SK-N-SH treated with all-trans-retinoic acid at 6 μM for 48 hours (cell line): Measurements from ENCODE around the gene UNC93B1.
"Not testable (repeated sequence)": the region's sequence is repeated elsewhere in the genome, so short reads cannot be mapped to it uniquely, and the experiment has no call there.

Experiments used
- ATAC-seq: fragments of 200-7000 bp; cut with Tn5 transposase; 3 replicates; pipeline ENCODE4 v1.9.1; 2020; ENCODE audit warnings: mild to moderate bottlenecking, moderate library complexity
- ARNTL ChIP-seq: fragments of 450-650 bp; formaldehyde crosslinking; IDR thresholded peaks from 2 replicates; pipeline ENCODE4 v1.5.0; 2020; ENCODE audit warnings: low read depth, mild to moderate bottlenecking, moderate library complexity, borderline replicate concordance
- BACH2 ChIP-seq: fragments of 250-450 bp; sonication (Bioruptor Pico); IDR thresholded peaks from 2 replicates; pipeline ENCODE4 v1.9.0; 2021; ENCODE audit warnings: mild to moderate bottlenecking, borderline replicate concordance
- CSDC2 ChIP-seq: fragments of 250-450 bp; sonication (Bioruptor Pico); IDR thresholded peaks from 2 replicates; pipeline ENCODE4 v1.5.0; 2020; ENCODE audit warnings: mild to moderate bottlenecking, moderate library complexity
- ESRRG ChIP-seq: fragments of 250-450 bp; sonication (Bioruptor Pico); IDR thresholded peaks from 2 replicates; pipeline ENCODE4 v1.6.1; 2021; ENCODE audit warnings: mild to moderate bottlenecking
- GLIS3 ChIP-seq: fragments of 250-450 bp; sonication (Bioruptor Pico); IDR thresholded peaks from 2 replicates; pipeline ENCODE4 v1.5.0; 2020; ENCODE audit warnings: mild to moderate bottlenecking, moderate library complexity
- ISL1 ChIP-seq: fragments of 250-450 bp; sonication (Bioruptor Pico); IDR thresholded peaks from 2 replicates; pipeline ENCODE4 v2.1.2; 2022; ENCODE audit warnings: mild to moderate bottlenecking, moderate library complexity
- OSR1 ChIP-seq: fragments of 250-450 bp; sonication (Bioruptor Pico); IDR thresholded peaks from 2 replicates; pipeline ENCODE4 v1.8.0; 2022; ENCODE audit warnings: moderate library complexity, mild to moderate bottlenecking, inconsistent platforms
- PPARA ChIP-seq: fragments of 250-450 bp; sonication (Bioruptor Pico); IDR thresholded peaks from 2 replicates; pipeline ENCODE4 v1.5.0; 2020; ENCODE audit warnings: mild to moderate bottlenecking, borderline replicate concordance
- RARB ChIP-seq: fragments of 250-450 bp; sonication (Bioruptor Pico); IDR thresholded peaks from 2 replicates; pipeline ENCODE4 v1.8.0; 2021; ENCODE audit warnings: mild to moderate bottlenecking, moderate library complexity
- SNAI2 ChIP-seq: fragments of 250-450 bp; sonication (Bioruptor Pico); IDR thresholded peaks from 2 replicates; pipeline ENCODE4 v1.5.0; 2020; ENCODE audit warnings: mild to moderate bottlenecking, moderate library complexity
- TCF4 ChIP-seq: fragments of 250-450 bp; sonication (Bioruptor Pico); IDR thresholded peaks from 2 replicates; pipeline ENCODE4 v1.8.0; 2021; ENCODE audit warnings: mild to moderate bottlenecking, moderate library complexity, borderline replicate concordance
- ZC3H10 ChIP-seq: fragments of 250-450 bp; sonication (Bioruptor Pico); IDR thresholded peaks from 2 replicates; pipeline ENCODE4 v1.5.1; 2021; ENCODE audit warnings: mild to moderate bottlenecking, moderate library complexity
- ZFP30 ChIP-seq: fragments of 450-650 bp; formaldehyde crosslinking; IDR thresholded peaks from 2 replicates; pipeline ENCODE4 v1.5.0; 2022; ENCODE audit warnings: mild to moderate bottlenecking, moderate library complexity
- ZNF565 ChIP-seq: fragments of 450-650 bp; formaldehyde crosslinking; conservative IDR thresholded peaks from 2 replicates; pipeline ENCODE4 v1.5.0; 2020; ENCODE audit warnings: low read depth, mild to moderate bottlenecking, moderate library complexity
- ZNF70 ChIP-seq: fragments of 450-650 bp; formaldehyde crosslinking; IDR thresholded peaks from 2 replicates; pipeline ENCODE4 v1.5.0; 2020; ENCODE audit warnings: mild to moderate bottlenecking, moderate library complexity
- ZNF8 ChIP-seq: fragments of 450-650 bp; formaldehyde crosslinking; IDR thresholded peaks from 2 replicates; pipeline ENCODE4 v1.5.0; 2020; ENCODE audit warnings: mild to moderate bottlenecking, moderate library complexity
- TF ChIP-seq, protein P1 (sequence below): fragments of 250-450 bp; sonication (Bioruptor Pico); IDR thresholded peaks from 2 replicates; pipeline ENCODE4 v1.5.0; 2020; ENCODE audit warnings: mild to moderate bottlenecking, moderate library complexity
- TF ChIP-seq, protein P2 (sequence below): fragments of 250-450 bp; sonication (Bioruptor Pico); IDR thresholded peaks from 2 replicates; pipeline ENCODE4 v1.5.1; 2021; ENCODE audit warnings: mild to moderate bottlenecking, moderate library complexity
- TF ChIP-seq, protein P3 (sequence below): fragments of 250-450 bp; sonication (Bioruptor Pico); IDR thresholded peaks from 2 replicates; pipeline ENCODE4 v1.8.0; 2021; ENCODE audit warnings: low read depth, mild to moderate bottlenecking, moderate library complexity, borderline replicate concordance
- TF ChIP-seq, protein P4 (sequence below): fragments of 250-450 bp; sonication (Bioruptor Pico); IDR thresholded peaks from 2 replicates; pipeline ENCODE4 v1.5.1; 2020; ENCODE audit warnings: low read depth, mild to moderate bottlenecking, moderate library complexity
- TF ChIP-seq, protein P5 (sequence below): fragments of 250-450 bp; sonication (Bioruptor Pico); IDR thresholded peaks from 2 replicates; pipeline ENCODE4 v1.8.0; 2020; ENCODE audit warnings: mild to moderate bottlenecking, moderate library complexity, borderline replicate concordance

Gene UNC93B1

DNA sequence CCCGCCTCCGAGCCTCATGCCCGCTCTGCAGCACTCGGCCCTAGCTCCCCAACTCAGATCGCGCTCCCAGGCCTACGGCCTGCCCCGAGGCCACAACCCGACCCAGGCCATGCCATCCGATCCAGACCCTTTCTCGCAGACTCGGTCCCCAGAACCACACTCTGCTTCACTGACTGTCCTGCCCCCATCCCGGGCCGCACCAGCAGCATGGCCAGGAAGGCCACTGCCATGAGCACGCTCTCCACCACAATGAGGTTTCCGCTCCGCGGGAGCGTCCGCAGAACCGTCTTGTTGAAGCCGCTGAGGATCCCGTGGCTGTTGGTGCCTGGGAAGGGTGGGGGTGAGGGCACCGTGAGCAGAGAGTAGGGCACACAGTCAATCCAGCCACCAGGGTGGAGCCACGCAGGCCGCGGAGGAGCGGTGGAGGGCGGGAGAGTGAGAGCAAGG is 6.4 kb downstream of the UNC93B1 start (continued):
- TF ChIP-seq, protein P1, sequence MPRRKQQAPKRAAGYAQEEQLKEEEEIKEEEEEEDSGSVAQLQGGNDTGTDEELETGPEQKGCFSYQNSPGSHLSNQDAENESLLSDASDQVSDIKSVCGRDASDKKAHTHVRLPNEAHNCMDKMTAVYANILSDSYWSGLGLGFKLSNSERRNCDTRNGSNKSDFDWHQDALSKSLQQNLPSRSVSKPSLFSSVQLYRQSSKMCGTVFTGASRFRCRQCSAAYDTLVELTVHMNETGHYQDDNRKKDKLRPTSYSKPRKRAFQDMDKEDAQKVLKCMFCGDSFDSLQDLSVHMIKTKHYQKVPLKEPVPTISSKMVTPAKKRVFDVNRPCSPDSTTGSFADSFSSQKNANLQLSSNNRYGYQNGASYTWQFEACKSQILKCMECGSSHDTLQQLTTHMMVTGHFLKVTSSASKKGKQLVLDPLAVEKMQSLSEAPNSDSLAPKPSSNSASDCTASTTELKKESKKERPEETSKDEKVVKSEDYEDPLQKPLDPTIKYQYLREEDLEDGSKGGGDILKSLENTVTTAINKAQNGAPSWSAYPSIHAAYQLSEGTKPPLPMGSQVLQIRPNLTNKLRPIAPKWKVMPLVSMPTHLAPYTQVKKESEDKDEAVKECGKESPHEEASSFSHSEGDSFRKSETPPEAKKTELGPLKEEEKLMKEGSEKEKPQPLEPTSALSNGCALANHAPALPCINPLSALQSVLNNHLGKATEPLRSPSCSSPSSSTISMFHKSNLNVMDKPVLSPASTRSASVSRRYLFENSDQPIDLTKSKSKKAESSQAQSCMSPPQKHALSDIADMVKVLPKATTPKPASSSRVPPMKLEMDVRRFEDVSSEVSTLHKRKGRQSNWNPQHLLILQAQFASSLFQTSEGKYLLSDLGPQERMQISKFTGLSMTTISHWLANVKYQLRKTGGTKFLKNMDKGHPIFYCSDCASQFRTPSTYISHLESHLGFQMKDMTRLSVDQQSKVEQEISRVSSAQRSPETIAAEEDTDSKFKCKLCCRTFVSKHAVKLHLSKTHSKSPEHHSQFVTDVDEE = no peak
- no peak for TF ChIP-seq TCF4 (CRISPR knock-in tag)
- no peak for TF ChIP-seq PPARA (CRISPR knock-in tag)
- no peak for TF ChIP-seq ARNTL (CRISPR knock-in tag)
- no peak for TF ChIP-seq OSR1 (CRISPR knock-in tag)

DNA sequence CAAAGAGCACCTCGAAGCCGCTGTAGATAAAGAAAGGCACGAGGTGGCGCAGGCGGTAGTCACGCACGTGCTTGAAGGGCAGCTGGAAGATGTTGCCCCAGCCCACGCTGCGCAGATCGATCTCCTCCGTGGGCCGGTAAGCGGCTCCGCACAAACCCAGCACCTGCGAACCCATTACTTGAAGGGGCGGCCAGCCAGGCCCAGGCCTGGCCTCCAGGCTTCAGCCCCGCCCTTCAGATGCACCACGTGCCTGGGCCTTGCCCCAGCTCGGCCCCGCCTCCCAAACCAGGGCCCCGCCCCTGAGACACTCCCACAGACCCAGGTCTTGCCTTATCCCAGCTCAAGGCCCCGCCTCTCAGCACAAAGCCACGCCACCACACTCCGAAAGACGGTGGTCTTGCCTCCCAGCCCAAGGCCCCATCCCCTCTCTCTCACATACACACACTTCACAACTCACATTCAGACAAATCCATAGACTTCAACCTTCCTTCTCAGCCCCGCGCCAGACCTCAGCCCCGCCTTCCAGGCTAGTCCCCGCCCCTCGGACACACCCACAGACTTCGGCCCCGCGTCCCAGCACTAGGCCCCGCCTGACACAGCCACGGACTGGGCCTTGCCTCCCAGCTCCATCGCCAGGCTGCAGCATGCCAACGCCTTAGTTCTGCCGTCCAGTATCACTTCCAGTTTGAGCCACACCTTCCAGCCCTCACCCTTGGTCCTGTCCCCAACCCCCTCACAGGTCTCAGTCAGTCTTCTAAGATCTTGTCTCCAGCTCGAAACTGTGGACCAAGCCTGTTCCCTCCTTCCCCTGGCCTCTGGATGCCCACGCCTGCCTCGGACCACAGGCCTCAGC is 7.0 kb downstream of the UNC93B1 start:
- ATAC-seq = peak; percentile 79
- TF ChIP-seq ZC3H10 (CRISPR knock-in tag) (no peak), ZNF70 (CRISPR knock-in tag) (no peak), RARB (no peak), GLIS3 (CRISPR knock-in tag) (no peak), ISL1 (CRISPR knock-in tag) (no peak), ZNF565 (CRISPR knock-in tag) (no peak), ZFP30 (CRISPR knock-in tag) (no peak), SNAI2 (CRISPR knock-in tag) (no peak), ARNTL (CRISPR knock-in tag) (no peak), ZNF8 (CRISPR knock-in tag) (no peak), ESRRG (CRISPR knock-in tag) (no peak), TCF4 (CRISPR knock-in tag) (no peak), BACH2 (no peak)
- TF ChIP-seq, protein P2, sequence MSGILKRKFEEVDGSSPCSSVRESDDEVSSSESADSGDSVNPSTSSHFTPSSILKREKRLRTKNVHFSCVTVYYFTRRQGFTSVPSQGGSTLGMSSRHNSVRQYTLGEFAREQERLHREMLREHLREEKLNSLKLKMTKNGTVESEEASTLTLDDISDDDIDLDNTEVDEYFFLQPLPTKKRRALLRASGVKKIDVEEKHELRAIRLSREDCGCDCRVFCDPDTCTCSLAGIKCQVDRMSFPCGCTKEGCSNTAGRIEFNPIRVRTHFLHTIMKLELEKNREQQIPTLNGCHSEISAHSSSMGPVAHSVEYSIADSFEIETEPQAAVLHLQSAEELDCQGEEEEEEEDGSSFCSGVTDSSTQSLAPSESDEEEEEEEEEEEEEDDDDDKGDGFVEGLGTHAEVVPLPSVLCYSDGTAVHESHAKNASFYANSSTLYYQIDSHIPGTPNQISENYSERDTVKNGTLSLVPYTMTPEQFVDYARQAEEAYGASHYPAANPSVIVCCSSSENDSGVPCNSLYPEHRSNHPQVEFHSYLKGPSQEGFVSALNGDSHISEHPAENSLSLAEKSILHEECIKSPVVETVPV (CRISPR knock-in tag) = no peak
- TF ChIP-seq, protein P3, sequence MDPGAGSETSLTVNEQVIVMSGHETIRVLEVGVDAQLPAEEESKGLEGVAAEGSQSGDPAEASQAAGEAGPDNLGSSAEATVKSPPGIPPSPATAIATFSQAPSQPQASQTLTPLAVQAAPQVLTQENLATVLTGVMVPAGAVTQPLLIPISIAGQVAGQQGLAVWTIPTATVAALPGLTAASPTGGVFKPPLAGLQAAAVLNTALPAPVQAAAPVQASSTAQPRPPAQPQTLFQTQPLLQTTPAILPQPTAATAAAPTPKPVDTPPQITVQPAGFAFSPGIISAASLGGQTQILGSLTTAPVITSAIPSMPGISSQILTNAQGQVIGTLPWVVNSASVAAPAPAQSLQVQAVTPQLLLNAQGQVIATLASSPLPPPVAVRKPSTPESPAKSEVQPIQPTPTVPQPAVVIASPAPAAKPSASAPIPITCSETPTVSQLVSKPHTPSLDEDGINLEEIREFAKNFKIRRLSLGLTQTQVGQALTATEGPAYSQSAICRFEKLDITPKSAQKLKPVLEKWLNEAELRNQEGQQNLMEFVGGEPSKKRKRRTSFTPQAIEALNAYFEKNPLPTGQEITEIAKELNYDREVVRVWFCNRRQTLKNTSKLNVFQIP (CRISPR knock-in tag) = no peak
- TF ChIP-seq, protein P1 = no peak
- TF ChIP-seq, protein P4, sequence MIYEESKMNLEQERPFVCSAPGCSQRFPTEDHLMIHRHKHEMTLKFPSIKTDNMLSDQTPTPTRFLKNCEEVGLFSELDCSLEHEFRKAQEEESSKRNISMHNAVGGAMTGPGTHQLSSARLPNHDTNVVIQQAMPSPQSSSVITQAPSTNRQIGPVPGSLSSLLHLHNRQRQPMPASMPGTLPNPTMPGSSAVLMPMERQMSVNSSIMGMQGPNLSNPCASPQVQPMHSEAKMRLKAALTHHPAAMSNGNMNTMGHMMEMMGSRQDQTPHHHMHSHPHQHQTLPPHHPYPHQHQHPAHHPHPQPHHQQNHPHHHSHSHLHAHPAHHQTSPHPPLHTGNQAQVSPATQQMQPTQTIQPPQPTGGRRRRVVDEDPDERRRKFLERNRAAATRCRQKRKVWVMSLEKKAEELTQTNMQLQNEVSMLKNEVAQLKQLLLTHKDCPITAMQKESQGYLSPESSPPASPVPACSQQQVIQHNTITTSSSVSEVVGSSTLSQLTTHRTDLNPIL (CRISPR knock-in tag) = no peak

DNA sequence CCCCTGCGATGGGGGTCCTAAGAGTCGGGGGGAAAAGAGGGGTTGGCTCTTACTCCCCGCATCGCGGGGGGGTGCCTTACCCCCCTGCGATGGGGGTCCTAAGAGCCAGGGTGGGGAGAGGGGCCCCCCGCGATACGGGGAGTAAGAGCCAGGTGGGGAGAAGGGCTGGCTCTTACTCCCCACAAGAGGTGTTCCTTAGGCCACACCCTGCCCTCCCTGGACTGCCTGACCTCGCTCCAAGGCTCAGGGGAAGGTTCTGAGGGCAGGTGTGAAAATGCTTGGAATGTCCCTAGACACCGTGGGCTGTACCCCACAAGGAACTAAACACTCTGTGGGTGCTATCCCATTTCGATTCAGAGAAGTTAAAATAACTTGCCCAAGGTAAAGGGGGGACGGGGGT is 7.8 kb downstream of the UNC93B1 start:
- ATAC-seq = no peak
- TF ChIP-seq RARB (no peak), OSR1 (CRISPR knock-in tag) (no peak), CSDC2 (CRISPR knock-in tag) (no peak), SNAI2 (CRISPR knock-in tag) (no peak), GLIS3 (CRISPR knock-in tag) (no peak), ZC3H10 (CRISPR knock-in tag) (no peak), ZFP30 (CRISPR knock-in tag) (no peak), ARNTL (CRISPR knock-in tag) (no peak), PPARA (CRISPR knock-in tag) (no peak)
- TF ChIP-seq, protein P5, sequence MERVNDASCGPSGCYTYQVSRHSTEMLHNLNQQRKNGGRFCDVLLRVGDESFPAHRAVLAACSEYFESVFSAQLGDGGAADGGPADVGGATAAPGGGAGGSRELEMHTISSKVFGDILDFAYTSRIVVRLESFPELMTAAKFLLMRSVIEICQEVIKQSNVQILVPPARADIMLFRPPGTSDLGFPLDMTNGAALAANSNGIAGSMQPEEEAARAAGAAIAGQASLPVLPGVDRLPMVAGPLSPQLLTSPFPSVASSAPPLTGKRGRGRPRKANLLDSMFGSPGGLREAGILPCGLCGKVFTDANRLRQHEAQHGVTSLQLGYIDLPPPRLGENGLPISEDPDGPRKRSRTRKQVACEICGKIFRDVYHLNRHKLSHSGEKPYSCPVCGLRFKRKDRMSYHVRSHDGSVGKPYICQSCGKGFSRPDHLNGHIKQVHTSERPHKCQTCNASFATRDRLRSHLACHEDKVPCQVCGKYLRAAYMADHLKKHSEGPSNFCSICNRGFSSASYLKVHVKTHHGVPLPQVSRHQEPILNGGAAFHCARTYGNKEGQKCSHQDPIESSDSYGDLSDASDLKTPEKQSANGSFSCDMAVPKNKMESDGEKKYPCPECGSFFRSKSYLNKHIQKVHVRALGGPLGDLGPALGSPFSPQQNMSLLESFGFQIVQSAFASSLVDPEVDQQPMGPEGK = no peak

DNA sequence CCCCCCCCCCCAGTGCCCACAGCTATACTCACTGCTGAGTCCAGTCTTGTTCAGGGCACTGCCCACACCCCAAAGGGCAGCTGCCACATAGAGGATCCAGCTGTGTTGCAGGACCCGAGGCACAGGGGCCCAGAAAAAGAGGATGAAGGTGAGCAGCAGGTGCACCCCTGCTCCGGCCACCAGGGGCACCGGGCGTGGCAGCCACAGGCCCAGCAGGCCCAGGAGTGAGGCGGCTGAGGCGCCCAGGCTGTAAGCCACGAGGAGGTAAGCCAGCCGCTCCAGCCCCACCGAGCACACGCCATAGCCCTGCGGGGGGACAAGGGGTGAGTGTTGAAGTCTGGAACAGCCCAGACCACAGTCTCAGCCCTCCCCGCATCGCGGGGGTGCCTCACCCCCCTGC is 8.3 kb downstream of the UNC93B1 start:
- not testable (repeated sequence) for ATAC-seq

DNA sequence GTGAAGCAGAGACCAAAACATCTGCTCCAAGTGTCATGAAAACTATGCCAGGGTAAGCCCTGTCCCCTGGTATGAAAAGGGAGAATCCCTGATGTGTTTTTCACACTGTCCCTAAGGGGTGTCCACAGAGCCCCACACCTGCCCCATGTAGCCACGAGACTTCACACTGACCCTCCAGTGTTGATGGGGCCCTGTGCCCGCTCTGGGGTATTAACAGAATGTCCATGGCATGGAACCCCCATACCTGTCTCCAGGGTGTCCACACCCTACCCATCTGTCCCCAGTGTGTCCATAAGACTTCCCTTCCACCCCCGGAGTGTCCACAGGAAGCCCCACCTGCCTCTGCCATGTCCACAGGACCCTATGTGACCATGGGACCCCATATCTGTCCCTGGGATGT is 8.8 kb downstream of the UNC93B1 start:
- not testable (repeated sequence) for ATAC-seq

DNA sequence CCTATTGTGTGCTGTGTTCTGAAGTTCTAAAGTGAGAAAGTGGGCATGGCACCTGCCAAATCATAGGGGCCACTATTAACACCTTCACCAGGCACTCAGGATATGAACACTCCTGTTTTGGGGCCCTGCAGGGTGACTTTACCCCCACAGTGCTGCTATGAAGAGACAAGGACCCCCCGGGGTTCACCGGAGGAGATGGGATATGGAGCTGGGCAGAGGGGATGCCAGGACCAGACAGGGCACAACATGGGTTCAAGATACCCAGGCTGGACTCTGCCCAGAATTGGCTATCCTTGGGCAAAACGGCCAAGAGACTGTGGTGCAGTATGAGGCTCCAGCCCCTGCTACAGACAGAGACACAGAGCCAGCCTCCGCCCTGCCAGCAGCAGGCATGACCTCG is 9.5 kb downstream of the UNC93B1 start:
- ATAC-seq = not testable (repeated sequence)
